Measurements from ENCODE around the gene TUFT1. TPM values are rescaled to one million over a fixed set of nuclear protein-coding genes. Genes with fewer than 3 reads are reported as not detected.
"Not testable (repeated sequence)": the region's sequence is repeated elsewhere in the genome, so short reads cannot be mapped to it uniquely, and the experiment has no call there.

Gene TUFT1
- total RNA-seq, 1 experiment from 2014 or later: 12.3 TPM

GRCh38 chr1:151602550-151602949 lies 62.4 kb downstream of the TUFT1 start:
- RAD21 ChIA-PET (ENCODE audit: low non-redundant PET in 1 of 2, low total read pairs in 2 of 2, uncharacterized antibody in 2 of 2, unreplicated experiment in 2 of 2); H3K79me2 ChIP-seq (ENCODE audit: insufficient read depth, low read length); H3K27me3 ChIP-seq (ENCODE audit: insufficient read depth, low read length); H2AFZ ChIP-seq (ENCODE audit: low read depth, low read length, poor library complexity, severe bottlenecking); H3K27ac ChIP-seq (ENCODE audit: low read depth, low read length); H3K9me2 ChIP-seq (ENCODE audit: insufficient read depth); H3K36me3 ChIP-seq (ENCODE audit: control insufficient read depth in 1 of 2, insufficient read depth in 2 of 2, low read length in 2 of 2); intact Hi-C loops (cut with micrococcal nuclease); H3K9ac ChIP-seq (ENCODE audit: low read length); H3K4me2 ChIP-seq (ENCODE audit: low read length); POLR2A ChIA-PET; DNase-seq (ENCODE audit: low read depth, low spot score); H3K9me3 ChIP-seq (ENCODE audit: control insufficient read depth in 1 of 2, insufficient read depth in 1 of 2, low read depth in 1 of 2, low read length in 2 of 2); H3K4me3 ChIP-seq (replicated peaks in 1 of 2; ENCODE audit: low read depth in 1 of 2, low read length in 2 of 2); BruUV-seq (replicated peaks); ATAC-seq; H4K20me1 ChIP-seq (ENCODE audit: insufficient read depth): not testable (repeated sequence)
- H3K4me1 ChIP-seq (ENCODE audit: control insufficient read depth in 1 of 2, insufficient read depth in 2 of 2, low read length in 2 of 2): peaks cover 5 to 16% of the 10 kb centered on the region in 2 experiments
- CTCF ChIA-PET: interaction anchor here (3.8 kb wide), 1 partner anchor 8 kb away, joined by 13 read pairs; no protein-coding TSS in a partner anchor

- Histone ChIP-seq H3K9me2 (ENCODE audit: insufficient read depth) (no peaks in the 10 kb centered on the region), H3K9me3 (ENCODE audit: control insufficient read depth in 1 of 2, insufficient read depth in 1 of 2, low read depth in 1 of 2, low read length in 2 of 2) (no peaks in the 10 kb centered on the region), H3K9ac (ENCODE audit: low read length) (no peak overlapping the region), H3K4me3 (replicated peaks in 1 of 2; ENCODE audit: low read depth in 1 of 2, low read length in 2 of 2) (no peak overlapping the region), H3K4me1 (ENCODE audit: control insufficient read depth in 1 of 2, insufficient read depth in 2 of 2, low read length in 2 of 2) (peaks cover 5 to 28% of the 10 kb centered on the region in 2 experiments), H3K79me2 (ENCODE audit: insufficient read depth, low read length) (no peaks in the 10 kb centered on the region), H3K4me2 (ENCODE audit: low read length) (no peak overlapping the region), H3K36me3 (ENCODE audit: control insufficient read depth in 1 of 2, insufficient read depth in 2 of 2, low read length in 2 of 2) (no peaks in the 10 kb centered on the region), H2AFZ (ENCODE audit: low read depth, low read length, poor library complexity, severe bottlenecking) (no peak overlapping the region), H3K27me3 (ENCODE audit: insufficient read depth, low read length) (no peaks in the 10 kb centered on the region), H4K20me1 (ENCODE audit: insufficient read depth) (no peaks in the 10 kb centered on the region), H3K27ac (ENCODE audit: low read depth, low read length) (no peak overlapping the region)
- POLR2A ChIA-PET: no interaction called here
- RAD21 ChIA-PET (ENCODE audit: low non-redundant PET in 1 of 2, low total read pairs in 2 of 2, uncharacterized antibody in 2 of 2, unreplicated experiment in 2 of 2): interaction anchor here in 1 of 2 experiments (0.5 kb wide), 1 partner anchor 49 kb away, joined by 3 read pairs; no protein-coding TSS in a partner anchor
- TF ChIP-seq MAX (IDR thresholded peaks at IDR 0.05) (no peak), ZNF274 (IDR thresholded peaks at IDR 0.05; ENCODE audit: low read depth, low read length) (no peak), RAD21 (IDR thresholded peaks at IDR 0.05; ENCODE audit: low read depth) (no peak), POLR2AphosphoS5 (IDR thresholded peaks at IDR 0.05; ENCODE audit: low read depth, low read length) (no peak), SP1 (IDR thresholded peaks at IDR 0.05; ENCODE audit: low read depth) (no peak), SRF (IDR thresholded peaks at IDR 0.05; ENCODE audit: low read depth) (no peak), EZH2phosphoT487 (IDR thresholded peaks at IDR 0.05; ENCODE audit: borderline replicate concordance) (no peak), REST (IDR thresholded peaks at IDR 0.05; ENCODE audit: low read depth) (no peak), SIN3A (IDR thresholded peaks at IDR 0.05; ENCODE audit: low read depth) (no peak), ZFX (IDR thresholded peaks at IDR 0.05) (no peak), YY1 (IDR thresholded peaks at IDR 0.05; ENCODE audit: extremely low read depth, insufficient replicate concordance, low read depth, low read length) (no peak), FOSL1 (IDR thresholded peaks at IDR 0.05; ENCODE audit: low read depth) (no peak), ATF3 (IDR thresholded peaks at IDR 0.05) (no peak), CTCF (IDR thresholded peaks at IDR 0.05 in 2 of 3, conservative IDR thresholded peaks at IDR 0.05 in 1 of 3; ENCODE audit: borderline replicate concordance in 1 of 3, insufficient read depth in 1 of 3, low read depth in 2 of 3, low read length in 2 of 3) (no peak), ELF1 (IDR thresholded peaks at IDR 0.05; ENCODE audit: borderline replicate concordance, low read depth) (no peak), POLR2A (IDR thresholded peaks at IDR 0.05; ENCODE audit: borderline replicate concordance, extremely low read depth, insufficient read depth, insufficient read length) (no peak)
- ATAC-seq: no peak
- BruUV-seq (replicated peaks): no TSS peak
- DNase-seq (ENCODE audit: low read depth, low spot score): no peak
- intact Hi-C loops (cut with micrococcal nuclease): no loop called here
- CTCF ChIA-PET: interaction anchor here (3.8 kb wide), 1 partner anchor 10 kb away, joined by 13 read pairs; no protein-coding TSS in a partner anchor
Observed at GRCh38 chr1:151604291-151604690, 64.2 kb downstream of the TUFT1 start.
